ENCODE measurements around the gene ZNF598. TPM values are rescaled to one million over a fixed set of nuclear protein-coding genes. Genes with fewer than 3 reads are reported as not detected.
A peak's percentile ranks its signal among the peaks of the same experiment; 100 is the strongest.

Gene ZNF598
- total RNA-seq, 1 experiment from 2014 or later = 72.4 TPM

DNA sequence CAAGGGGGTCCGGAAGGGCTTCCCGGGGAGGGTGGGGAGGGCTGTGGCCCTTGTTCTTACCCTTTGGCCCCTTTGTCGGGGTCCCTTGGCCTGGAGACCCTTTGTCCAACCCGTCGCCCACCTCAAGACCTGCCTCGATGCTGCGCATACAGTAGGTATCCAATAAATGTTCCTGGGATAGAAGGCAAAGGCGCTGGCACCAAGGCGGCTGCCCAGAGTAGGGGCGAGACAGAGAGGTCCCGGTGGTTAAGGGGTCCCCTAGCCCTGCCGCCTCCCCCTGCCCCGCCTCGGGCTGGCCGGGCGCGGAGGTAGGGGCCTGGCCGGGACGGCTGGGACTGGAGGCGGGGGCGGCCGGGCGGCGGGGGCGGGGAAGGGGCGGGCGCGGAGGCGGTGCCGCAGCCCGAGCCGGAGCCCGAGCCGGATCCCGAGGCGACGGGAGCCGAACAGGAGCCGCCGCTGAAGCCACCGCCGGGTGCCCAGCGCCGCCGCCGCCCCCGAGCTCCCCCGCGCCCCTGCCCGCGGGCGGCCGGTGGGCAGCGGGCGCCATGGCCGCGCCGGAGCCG, 16.9 kb upstream of the ZNF598 start, which contains the start of gene NHERF2:
TSS of gene NHERF2 (plus strand) at position 442 of the 563 bp plus-strand sequence. CDS start at position 546, 104 bp downstream.
- TF ChIP-seq, protein P1, sequence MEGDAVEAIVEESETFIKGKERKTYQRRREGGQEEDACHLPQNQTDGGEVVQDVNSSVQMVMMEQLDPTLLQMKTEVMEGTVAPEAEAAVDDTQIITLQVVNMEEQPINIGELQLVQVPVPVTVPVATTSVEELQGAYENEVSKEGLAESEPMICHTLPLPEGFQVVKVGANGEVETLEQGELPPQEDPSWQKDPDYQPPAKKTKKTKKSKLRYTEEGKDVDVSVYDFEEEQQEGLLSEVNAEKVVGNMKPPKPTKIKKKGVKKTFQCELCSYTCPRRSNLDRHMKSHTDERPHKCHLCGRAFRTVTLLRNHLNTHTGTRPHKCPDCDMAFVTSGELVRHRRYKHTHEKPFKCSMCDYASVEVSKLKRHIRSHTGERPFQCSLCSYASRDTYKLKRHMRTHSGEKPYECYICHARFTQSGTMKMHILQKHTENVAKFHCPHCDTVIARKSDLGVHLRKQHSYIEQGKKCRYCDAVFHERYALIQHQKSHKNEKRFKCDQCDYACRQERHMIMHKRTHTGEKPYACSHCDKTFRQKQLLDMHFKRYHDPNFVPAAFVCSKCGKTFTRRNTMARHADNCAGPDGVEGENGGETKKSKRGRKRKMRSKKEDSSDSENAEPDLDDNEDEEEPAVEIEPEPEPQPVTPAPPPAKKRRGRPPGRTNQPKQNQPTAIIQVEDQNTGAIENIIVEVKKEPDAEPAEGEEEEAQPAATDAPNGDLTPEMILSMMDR (IDR thresholded peaks at IDR 0.05; ENCODE audit: unreplicated experiment) = no peak
- CTCF ChIA-PET = interaction anchor here (1.5 to 2.0 kb wide), 2 partner anchors 14 to 20 kb away, joined by 4 to 7 read pairs; no protein-coding TSS in a partner anchor
- no peak for DNase-seq

DNA sequence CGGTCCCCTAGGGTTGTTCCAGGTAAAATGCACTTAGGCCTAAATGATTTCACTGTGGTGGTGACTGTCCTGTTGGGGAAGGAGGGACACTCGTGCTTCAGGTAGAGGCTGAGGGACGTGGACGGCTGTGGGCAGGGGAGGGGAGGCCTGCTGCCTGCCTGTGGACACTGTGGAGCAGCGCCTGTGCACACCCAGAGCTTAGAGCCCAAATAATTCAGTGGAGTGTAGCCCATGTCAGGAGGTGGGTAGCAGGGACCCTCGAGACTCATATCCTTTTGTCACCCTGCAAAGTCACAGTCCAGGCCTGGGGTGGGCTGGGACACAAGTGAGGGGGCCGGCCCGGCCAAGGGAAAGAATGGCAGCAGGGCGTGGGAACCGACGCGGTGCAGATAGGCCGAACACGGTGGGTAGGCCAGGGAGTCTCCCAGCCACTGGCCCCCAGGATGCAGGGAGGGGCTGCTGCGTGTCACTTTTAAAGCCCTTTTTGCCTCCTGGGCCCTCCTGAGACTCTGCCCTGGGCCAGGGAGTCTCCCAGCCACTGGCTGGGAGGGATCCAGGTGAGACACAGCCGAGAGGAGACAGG, 16.3 kb upstream of the ZNF598 start:
- Mint-ChIP-seq H3K9me3 (ENCODE audit: low read depth, unreplicated experiment) (no peaks in the 10 kb centered on the region), H3K4me3 (ENCODE audit: low read depth, unreplicated experiment) (peak overlapping the region; percentile 74), H3K27ac (ENCODE audit: unreplicated experiment) (no peak overlapping the region), H3K36me3 (ENCODE audit: insufficient read depth, unreplicated experiment) (peaks cover 46% of the 10 kb centered on the region), H3K4me1 (ENCODE audit: low read depth, unreplicated experiment) (peaks cover 33% of the 10 kb centered on the region), H3K27me3 (ENCODE audit: unreplicated experiment) (peaks cover 30% of the 10 kb centered on the region)
- TF ChIP-seq, protein P1 (IDR thresholded peaks at IDR 0.05; ENCODE audit: unreplicated experiment) = no peak
- intact Hi-C loops (cut with micrococcal nuclease; ENCODE audit: unreplicated experiment) = no loop called here
- BruUV-seq (replicated peaks) = no TSS peak
- DNase-seq = no peak
- CTCF ChIA-PET = interaction anchor here (1.4 kb wide), 1 partner anchor 22 kb away, joined by 5 read pairs; the partner anchor contains the start of genes NTHL1 and TSC2

More for the DNA sequence above, 16.9 kb upstream of the ZNF598 start, which contains the start of gene NHERF2:
- peak within 1 kb of the TSS; percentile 74 for H3K4me3 Mint-ChIP-seq (ENCODE audit: low read depth, unreplicated experiment)
- peaks cover 24% of the 10 kb centered on the region for H3K27me3 Mint-ChIP-seq (ENCODE audit: unreplicated experiment)
- peaks cover 42% of the 10 kb centered on the region for H3K36me3 Mint-ChIP-seq (ENCODE audit: insufficient read depth, unreplicated experiment)
- intact Hi-C loops (cut with micrococcal nuclease; ENCODE audit: unreplicated experiment) = no loop called here
- peaks cover 33% of the 10 kb centered on the region for H3K4me1 Mint-ChIP-seq (ENCODE audit: low read depth, unreplicated experiment)
- no peaks in the 10 kb centered on the region for H3K9me3 Mint-ChIP-seq (ENCODE audit: low read depth, unreplicated experiment)
- no peak within 1 kb of the TSS for H3K27ac Mint-ChIP-seq (ENCODE audit: unreplicated experiment)
- BruUV-seq (replicated peaks) = no TSS peak

DNA sequence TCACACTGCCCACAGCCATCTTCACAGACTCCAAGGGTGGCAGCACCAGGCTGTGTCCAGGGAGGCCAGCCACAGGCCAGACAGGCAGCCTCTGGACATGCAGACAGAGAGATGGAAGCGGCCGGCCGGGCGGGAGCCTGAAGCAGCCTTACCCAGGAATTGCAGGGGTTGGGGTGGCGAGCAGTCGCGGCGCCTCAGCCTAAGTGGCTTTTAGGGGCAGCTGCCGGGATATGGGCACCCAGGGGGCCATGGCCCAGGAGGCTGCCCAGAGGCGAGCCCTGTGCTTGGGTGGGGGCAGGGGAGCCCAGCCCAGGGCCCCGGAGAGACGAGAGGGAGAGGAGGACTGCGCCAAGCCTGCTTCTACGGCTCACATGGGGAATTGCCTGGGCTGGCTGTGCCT, 15.6 kb upstream of the ZNF598 start:
- Mint-ChIP-seq H3K4me1 (ENCODE audit: low read depth, unreplicated experiment) (peaks cover 41% of the 10 kb centered on the region), H3K4me3 (ENCODE audit: low read depth, unreplicated experiment) (peak overlapping the region; percentile 74), H3K27ac (ENCODE audit: unreplicated experiment) (no peak overlapping the region), H3K9me3 (ENCODE audit: low read depth, unreplicated experiment) (no peaks in the 10 kb centered on the region), H3K27me3 (ENCODE audit: unreplicated experiment) (peaks cover 37% of the 10 kb centered on the region), H3K36me3 (ENCODE audit: insufficient read depth, unreplicated experiment) (peaks cover 46% of the 10 kb centered on the region)
- no peak for DNase-seq
- CTCF ChIA-PET = interaction anchor here (1.4 to 1.6 kb wide), 2 partner anchors 22 to 31 kb away, joined by 4 to 5 read pairs; partner anchors contain the start of genes NTHL1 and TSC2
- TF ChIP-seq, protein P1 (IDR thresholded peaks at IDR 0.05; ENCODE audit: unreplicated experiment) = no peak
- BruUV-seq (replicated peaks) = no TSS peak
- intact Hi-C loops (cut with micrococcal nuclease; ENCODE audit: unreplicated experiment) = no loop called here

DNA sequence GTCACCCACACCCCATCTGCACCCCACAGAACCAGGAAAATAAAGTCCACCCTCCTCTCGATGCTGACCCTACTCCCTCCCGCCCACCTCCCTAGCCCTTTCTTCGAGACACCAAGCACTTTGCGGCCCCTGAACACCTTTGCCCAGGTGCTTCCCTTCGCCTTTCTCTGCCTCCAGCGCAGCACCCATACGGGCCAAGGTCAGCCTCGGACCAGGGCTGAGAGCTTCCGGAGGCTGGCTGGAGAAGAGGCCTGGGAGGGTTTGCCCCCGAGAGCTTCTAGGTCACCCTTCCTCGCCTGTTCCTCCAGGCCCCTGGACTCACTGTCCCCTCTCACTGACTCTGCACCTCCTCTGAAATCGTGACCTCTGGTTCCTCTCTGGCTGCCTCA, 14.4 kb upstream of the ZNF598 start:
- CTCF ChIA-PET = interaction anchor here (0.7 to 1.6 kb wide), 3 partner anchors 32 to 117 kb away, joined by 3 to 4 read pairs (median 4); no protein-coding TSS in a partner anchor
- DNase-seq = no peak
- H3K9me3 Mint-ChIP-seq (ENCODE audit: low read depth, unreplicated experiment) = no peaks in the 10 kb centered on the region
- H3K4me3 Mint-ChIP-seq (ENCODE audit: low read depth, unreplicated experiment) = no peak overlapping the region
- H3K36me3 Mint-ChIP-seq (ENCODE audit: insufficient read depth, unreplicated experiment) = peaks cover 46% of the 10 kb centered on the region
- intact Hi-C loops (cut with micrococcal nuclease; ENCODE audit: unreplicated experiment) = no loop called here
- H3K27ac Mint-ChIP-seq (ENCODE audit: unreplicated experiment) = no peak overlapping the region
- H3K4me1 Mint-ChIP-seq (ENCODE audit: low read depth, unreplicated experiment) = peaks cover 41% of the 10 kb centered on the region
- H3K27me3 Mint-ChIP-seq (ENCODE audit: unreplicated experiment) = peaks cover 49% of the 10 kb centered on the region
- TF ChIP-seq, protein P1 (IDR thresholded peaks at IDR 0.05; ENCODE audit: unreplicated experiment) = no peak
- BruUV-seq (replicated peaks) = no TSS peak

Data from Calu3 (cell line).